Measurements from ENCODE around the gene SYCP2L. TPM values are rescaled to one million over a fixed set of nuclear protein-coding genes. Genes with fewer than 3 reads are reported as not detected.
"Not testable (repeated sequence)": the region's sequence is repeated elsewhere in the genome, so short reads cannot be mapped to it uniquely, and the experiment has no call there.

Gene SYCP2L
- total and polyA plus RNA-seq, 3 donors from 2014 or later, result 5.4 to 8.7 (median 6.9) TPM

DNA sequence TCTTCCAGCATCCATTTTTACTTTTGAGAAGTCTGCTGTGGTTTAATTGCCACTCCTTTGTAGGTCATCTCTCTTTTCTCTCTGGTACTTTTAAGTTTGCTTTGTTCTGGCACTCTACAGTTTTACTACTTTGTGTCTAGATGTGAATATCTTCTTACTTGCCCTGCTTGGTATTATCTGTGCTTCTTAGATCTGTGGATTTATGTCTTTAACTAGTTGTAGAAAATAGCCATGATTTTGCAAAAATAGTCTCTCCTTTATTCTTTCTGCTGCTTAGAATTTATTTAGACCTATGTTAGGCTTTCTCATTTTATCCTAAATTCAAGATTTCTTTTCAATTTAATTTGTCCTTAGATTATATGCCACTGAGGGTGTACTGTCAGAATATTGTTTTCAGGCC is 43.3 kb upstream of the SYCP2L start:
- Histone ChIP-seq H3K36me3 (ENCODE audit: low read depth, missing control alignments) (no peaks in the 10 kb centered on the region), H3K27ac (no peak overlapping the region), H3K4me1 (no peaks in the 10 kb centered on the region), H3K4me3 (no peak overlapping the region), H3K27me3 (no peaks in the 10 kb centered on the region), H3K9me3 (no peaks in the 10 kb centered on the region)
- intact Hi-C loops (cut with DNase I; ENCODE audit: low total_unique reads), result no loop called here
- TF ChIP-seq, protein P1, sequence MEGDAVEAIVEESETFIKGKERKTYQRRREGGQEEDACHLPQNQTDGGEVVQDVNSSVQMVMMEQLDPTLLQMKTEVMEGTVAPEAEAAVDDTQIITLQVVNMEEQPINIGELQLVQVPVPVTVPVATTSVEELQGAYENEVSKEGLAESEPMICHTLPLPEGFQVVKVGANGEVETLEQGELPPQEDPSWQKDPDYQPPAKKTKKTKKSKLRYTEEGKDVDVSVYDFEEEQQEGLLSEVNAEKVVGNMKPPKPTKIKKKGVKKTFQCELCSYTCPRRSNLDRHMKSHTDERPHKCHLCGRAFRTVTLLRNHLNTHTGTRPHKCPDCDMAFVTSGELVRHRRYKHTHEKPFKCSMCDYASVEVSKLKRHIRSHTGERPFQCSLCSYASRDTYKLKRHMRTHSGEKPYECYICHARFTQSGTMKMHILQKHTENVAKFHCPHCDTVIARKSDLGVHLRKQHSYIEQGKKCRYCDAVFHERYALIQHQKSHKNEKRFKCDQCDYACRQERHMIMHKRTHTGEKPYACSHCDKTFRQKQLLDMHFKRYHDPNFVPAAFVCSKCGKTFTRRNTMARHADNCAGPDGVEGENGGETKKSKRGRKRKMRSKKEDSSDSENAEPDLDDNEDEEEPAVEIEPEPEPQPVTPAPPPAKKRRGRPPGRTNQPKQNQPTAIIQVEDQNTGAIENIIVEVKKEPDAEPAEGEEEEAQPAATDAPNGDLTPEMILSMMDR (IDR thresholded peaks at IDR 0.05), result no peak
- no peak for TF ChIP-seq POLR2A (IDR thresholded peaks at IDR 0.05)
- no peak for DNase-seq

DNA sequence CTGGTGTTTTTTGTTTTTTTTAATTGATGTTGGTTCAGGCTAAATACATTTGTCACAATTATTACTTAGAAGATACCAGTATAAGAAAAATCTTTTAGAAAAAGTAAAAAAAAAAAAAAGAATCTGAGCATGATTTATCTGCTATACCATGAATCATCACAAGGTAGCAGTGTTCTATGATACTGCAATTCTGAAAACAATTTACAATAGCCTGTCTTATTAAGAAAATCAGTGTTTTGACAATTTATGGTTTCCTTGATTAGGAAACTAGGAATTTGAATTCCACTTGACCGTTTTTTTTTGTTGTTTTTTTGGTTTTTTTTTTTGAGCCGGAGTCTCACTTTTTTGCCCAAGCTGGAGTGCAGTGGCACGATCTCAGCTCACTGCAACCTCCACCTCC is 39.2 kb upstream of the SYCP2L start:
- no peak overlapping the region for H3K27ac ChIP-seq
- H3K9me3 ChIP-seq, result no peaks in the 10 kb centered on the region
- no peak for DNase-seq
- H3K4me1 ChIP-seq, result no peaks in the 10 kb centered on the region
- no peaks in the 10 kb centered on the region for H3K27me3 ChIP-seq
- 68 to 83% methylated on average over 3 of the region's 3 CpGs for WGBS, 2 donors
- no peaks in the 10 kb centered on the region for H3K36me3 ChIP-seq (ENCODE audit: low read depth, missing control alignments)
- intact Hi-C loops (cut with DNase I; ENCODE audit: low total_unique reads), result no loop called here
- TF ChIP-seq, protein P1 (IDR thresholded peaks at IDR 0.05), result peak in 1 of 3 experiments; percentile 20
- TF ChIP-seq POLR2A (IDR thresholded peaks at IDR 0.05), result no peak
- H3K4me3 ChIP-seq, result no peak overlapping the region

DNA sequence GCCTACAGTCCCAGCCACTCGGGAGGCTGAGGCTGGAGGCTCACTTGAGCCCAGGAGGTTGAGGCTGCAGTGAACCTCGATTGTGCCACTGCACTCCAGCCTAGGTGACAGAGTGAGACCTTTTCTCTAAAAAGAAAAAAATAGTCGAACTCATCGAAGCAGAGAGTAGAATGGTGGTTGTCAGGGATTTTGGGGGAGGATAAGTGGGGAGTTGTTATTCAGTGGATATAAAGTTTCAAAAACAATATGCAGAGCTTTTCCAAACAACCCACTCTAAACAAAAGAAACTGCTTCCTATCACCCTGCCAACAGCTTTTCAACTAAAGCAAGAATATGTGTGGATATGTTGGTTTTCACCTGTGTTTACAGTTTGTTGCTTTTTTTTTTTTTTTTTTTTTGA is 37.0 kb upstream of the SYCP2L start:
- intact Hi-C loops (cut with DNase I; ENCODE audit: low total_unique reads), result no loop called here
- no peak overlapping the region for H3K27ac ChIP-seq
- 86% methylated on average over 4 of the region's 4 CpGs for WGBS, 2 donors

DNA sequence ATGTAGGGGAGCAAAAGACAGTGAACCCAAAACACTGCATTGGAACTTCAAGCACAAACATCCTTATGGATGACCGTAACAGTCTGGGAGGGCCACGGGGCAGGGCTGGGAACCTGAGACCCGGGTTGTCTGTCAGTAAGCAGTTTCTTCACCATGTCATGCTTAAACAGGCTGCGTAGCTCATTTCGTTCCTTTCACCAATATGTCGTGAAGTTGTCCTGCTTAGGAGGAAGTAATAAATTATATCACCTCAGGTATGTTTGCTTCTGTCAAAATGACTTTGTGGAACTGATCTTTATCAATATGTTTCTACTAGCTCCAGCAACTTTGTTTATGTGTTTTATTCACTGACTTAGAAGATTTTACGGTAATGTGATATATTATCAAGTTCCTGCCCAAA is 36.1 kb upstream of the SYCP2L start:
- DNase-seq, result no peak
- no peaks in the 10 kb centered on the region for H3K4me1 ChIP-seq
- H3K27me3 ChIP-seq, result no peaks in the 10 kb centered on the region
- intact Hi-C loops (cut with DNase I; ENCODE audit: low total_unique reads), result no loop called here
- 74 to 82% methylated on average over 7 of the region's 7 CpGs for WGBS, 2 donors
- H3K27ac ChIP-seq, result no peak overlapping the region
- H3K36me3 ChIP-seq (ENCODE audit: low read depth, missing control alignments), result no peaks in the 10 kb centered on the region
- no peaks in the 10 kb centered on the region for H3K9me3 ChIP-seq
- H3K4me3 ChIP-seq, result no peak overlapping the region
- TF ChIP-seq POLR2A (IDR thresholded peaks at IDR 0.05), result no peak
- TF ChIP-seq, protein P1 (IDR thresholded peaks at IDR 0.05), result no peak

More for the DNA sequence above, 37.0 kb upstream of the SYCP2L start:
- no peaks in the 10 kb centered on the region for H3K4me1 ChIP-seq
- H3K9me3 ChIP-seq, result no peaks in the 10 kb centered on the region
- DNase-seq, result no peak
- no peaks in the 10 kb centered on the region for H3K27me3 ChIP-seq
- TF ChIP-seq, protein P1 (IDR thresholded peaks at IDR 0.05), result no peak
- no peak for TF ChIP-seq POLR2A (IDR thresholded peaks at IDR 0.05)
- no peak overlapping the region for H3K4me3 ChIP-seq
- no peaks in the 10 kb centered on the region for H3K36me3 ChIP-seq (ENCODE audit: low read depth, missing control alignments)

DNA sequence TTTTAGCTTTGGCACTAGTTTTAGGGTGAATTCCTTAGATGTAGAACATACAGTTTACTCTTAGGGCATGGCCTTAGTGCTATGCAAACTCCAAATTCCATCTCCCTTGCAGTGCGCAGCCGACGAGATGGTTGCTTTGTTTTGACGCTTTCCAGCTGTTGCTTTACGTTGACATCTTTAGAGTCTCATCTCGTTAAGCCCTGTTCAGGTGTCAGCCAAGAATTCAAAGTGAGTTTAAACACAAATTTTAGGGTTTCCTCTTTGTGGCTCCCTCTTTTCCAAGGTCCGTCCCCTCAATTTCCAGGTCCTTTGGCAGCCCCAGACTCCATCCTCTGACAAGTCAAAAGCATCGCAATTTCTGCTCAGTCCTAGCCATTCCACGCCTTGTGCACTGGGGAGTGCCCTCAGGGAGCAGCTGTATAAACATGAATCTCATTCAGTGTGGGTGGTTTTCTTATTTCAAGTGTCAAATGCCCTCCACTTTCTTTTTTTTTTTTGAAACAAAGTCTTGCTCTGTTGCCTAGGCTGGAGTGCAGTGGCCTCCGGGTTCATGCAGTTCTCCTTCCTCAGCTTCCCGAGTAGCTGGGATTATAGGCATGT is 34.4 kb upstream of the SYCP2L start:
- intact Hi-C loops (cut with DNase I; ENCODE audit: low total_unique reads), result no loop called here
- no peaks in the 10 kb centered on the region for H3K36me3 ChIP-seq (ENCODE audit: low read depth, missing control alignments)
- no peaks in the 10 kb centered on the region for H3K27me3 ChIP-seq
- no peak for TF ChIP-seq POLR2A (IDR thresholded peaks at IDR 0.05)
- TF ChIP-seq, protein P1 (IDR thresholded peaks at IDR 0.05), result no peak
- H3K4me3 ChIP-seq, result no peak overlapping the region
- no peaks in the 10 kb centered on the region for H3K4me1 ChIP-seq
- WGBS, 2 donors, result 66 to 67% methylated on average over 11 of the region's 11 CpGs
- H3K27ac ChIP-seq, result no peak overlapping the region
- H3K9me3 ChIP-seq, result no peaks in the 10 kb centered on the region
- no peak for DNase-seq

DNA sequence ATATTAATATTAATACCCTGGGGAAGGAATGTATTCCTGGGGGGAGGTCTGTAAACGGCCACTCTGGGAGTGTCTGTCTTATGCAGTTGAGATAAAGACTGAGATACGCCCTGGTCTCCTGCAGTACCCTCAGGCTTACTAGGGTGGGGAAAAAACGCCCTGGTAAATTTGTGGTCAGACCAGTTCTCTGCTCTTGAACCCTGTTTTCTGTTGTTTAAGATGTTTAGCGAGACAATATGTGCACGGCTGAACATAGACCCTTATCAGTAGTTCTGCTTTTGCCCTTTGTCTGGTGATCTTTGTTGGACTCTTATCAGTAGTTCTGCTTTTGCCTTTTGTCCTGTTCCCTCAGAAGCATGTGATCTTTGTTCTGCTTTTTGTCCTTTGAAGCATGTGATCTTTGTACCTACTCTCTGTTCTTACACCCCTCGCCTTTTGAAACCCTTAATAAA is 33.0 kb upstream of the SYCP2L start:
- 84 to 88% methylated on average over 6 of the region's 6 CpGs for WGBS, 2 donors
- H3K36me3 ChIP-seq (ENCODE audit: low read depth, missing control alignments), result not testable (repeated sequence)

More for the DNA sequence above, 33.0 kb upstream of the SYCP2L start:
- DNase-seq; H3K27ac ChIP-seq; H3K4me1 ChIP-seq; H3K27me3 ChIP-seq; H3K9me3 ChIP-seq; intact Hi-C loops (cut with DNase I; ENCODE audit: low total_unique reads); H3K4me3 ChIP-seq: not testable (repeated sequence)

Measured in testis (tissue), 3 donors.